Right lobe of liver (tissue), 6 donors: ENCODE measurements around the gene MINDY3. TPM values are rescaled to one million over a fixed set of nuclear protein-coding genes. Genes with fewer than 3 reads are reported as not detected.

ENCODE experiments used
- ATAC-seq, 4 donors: fragments of 200-7000 bp; cut with Tn5 transposase; one replicate each; pipeline ENCODE4 v1.9.1; 2020; ENCODE audit warnings: mild to moderate bottlenecking in 4 of 4, moderate library complexity in 4 of 4
- DNase-seq, 3 donors: peaks; one replicate each; pipeline ENCODE4 v3.0.0-alpha.2; 2020
- H3K27ac ChIP-seq, 3 donors: fragments of 200-600 bp; one replicate each; pipeline ENCODE4 v1.8.0; 2022
- H3K27me3 ChIP-seq, 2 donors: fragments of 200-600 bp; one replicate each; pipeline ENCODE4 v1.8.0; 2022
- H3K36me3 ChIP-seq, 4 donors: fragments of 200-600 bp; sonication (generic) in 1 of 4; one replicate each; pipeline versions ENCODE4 v1.5.1 to v1.8.0; 2017 to 2022; ENCODE audit warnings: control low read depth in 1 of 4
- H3K4me1 ChIP-seq, 4 donors: fragments of 200-600 bp; sonication (generic) in 1 of 4; one replicate each; pipeline versions ENCODE4 v1.5.1 to v1.8.0; 2017 to 2022; ENCODE audit warnings: control low read depth in 1 of 4
- H3K4me3 ChIP-seq, 3 donors: fragments of 200-600 bp; one replicate each; pipeline ENCODE4 v1.8.0; 2022
- H3K9me3 ChIP-seq, 4 donors: fragments of 200-600 bp; sonication (generic) in 1 of 4; one replicate each; pipeline versions ENCODE4 v1.5.1 to v1.8.0; 2017 to 2022; ENCODE audit warnings: control low read depth in 1 of 4
- CTCF ChIP-seq, 4 donors: fragments of 200-600 bp in 3 of 4; fragments of 450-650 bp in 1 of 4; IDR thresholded peaks; one replicate each; pipeline versions ENCODE4 v1.5.1 to v1.8.0; 2016 to 2022; ENCODE audit warnings: antibody characterized with exemption in 4 of 4, mild to moderate bottlenecking in 2 of 4
- POLR2A ChIP-seq: fragments of 450-650 bp; IDR thresholded peaks from one replicate; pipeline ENCODE4 v1.6.1; 2017; ENCODE audit warnings: antibody characterized with exemption, mild to moderate bottlenecking
- WGBS: methylation state at CpG from one replicate; pipeline ENCODE4 v1.1.6; 2018; ENCODE audit warnings: low coverage, low lambda C conversion rate; ENCODE audit not compliant: insufficient coverage; ENCODE audit errors: missing lambda C conversion rate; 5-methylcytosine and 5-hydroxymethylcytosine counted together
- intact Hi-C, 2 donors: fragments of 100-400 bp; cut with DNase I; formaldehyde crosslinking; loops; one replicate each; pipeline versions ENCODE4 v1.11.2 to v1.14.1; 2022
- total RNA-seq, 6 experiments: library from RNA; depleted of rRNA in 2 of 6; stranded (reverse); fragments of >200 nt in 2 of 6; fragmentation: NEBNext Ultra II Directional in 3 of 6; extraction: Animal tissue kit (Norgen Biotek cat#: 25700) in 3 of 6; gene quantifications; one replicate each; pipeline versions ENCODE4 v1.1.0 to v1.2.4, GENCODE V29; 2016 to 2023
- donor health status: DM: no; HTN: yes; CAD: no.
- donor health status: DM: no; HTN: no; CAD: no.
- donor health status: DM: no; HTN: no; CAD: no.
- donor health status: DM: no; HTN: yes; CAD: no.
- donor health status: DM: no; HTN: yes; CAD: no.

The MINDY3 gene
- total RNA-seq, 6 experiments from 2014 or later = 11.6 to 15.5 (median 12.4) TPM

- WGBS = 30% methylated on average over 6 of the region's 8 CpGs
- H3K9me3 ChIP-seq = no peaks in the 10 kb centered on the region
- H3K4me3 ChIP-seq = peak overlapping the region; percentile 88 to 95 (median 94)
- peaks cover 0 to 33% (median 4%) of the 10 kb centered on the region in 4 donors for H3K4me1 ChIP-seq
- intact Hi-C loops = no loop called here
- no peak for ATAC-seq
- H3K27ac ChIP-seq = peak overlapping the region; percentile 34 to 67 (median 47)
- no peak for DNase-seq
- TF ChIP-seq POLR2A (no peak), CTCF (IDR thresholded peaks at IDR 0.05) (no peak)
- peaks cover 0 to 5% of the 10 kb centered on the region in 2 donors for H3K27me3 ChIP-seq
- no peaks in the 10 kb centered on the region for H3K36me3 ChIP-seq
These were observed 440 bp upstream of the MINDY3 start for GRCh38 chr10:15860692-15861201.

- peak overlapping the region in 1 of 3 donors; percentile 47 for H3K27ac ChIP-seq
- H3K4me3 ChIP-seq = peak overlapping the region; percentile 88 to 95 (median 94)
- H3K27me3 ChIP-seq = no peaks in the 10 kb centered on the region
- DNase-seq (no peak), ATAC-seq (peak in 2 of 4 donors; percentile 50 to 51)
- H3K9me3 ChIP-seq = no peaks in the 10 kb centered on the region
- peaks cover 0 to 33% (median 4%) of the 10 kb centered on the region in 4 donors for H3K4me1 ChIP-seq
- intact Hi-C loops = no loop called here
- TF ChIP-seq CTCF (IDR thresholded peaks at IDR 0.05) (no peak), POLR2A (no peak)
- H3K36me3 ChIP-seq = no peaks in the 10 kb centered on the region
- 2% methylated on average over 9 of the region's 10 CpGs for WGBS
These were observed 800 bp downstream of the MINDY3 start for GRCh38 chr10:15859509-15859905.

- Histone ChIP-seq H3K27ac (no peak overlapping the region), H3K36me3 (no peaks in the 10 kb centered on the region), H3K27me3 (no peaks in the 10 kb centered on the region), H3K9me3 (no peaks in the 10 kb centered on the region), H3K4me3 (peak overlapping the region in 2 of 3 donors; percentile 94 to 95), H3K4me1 (peaks cover 0 to 33% (median 4%) of the 10 kb centered on the region in 4 donors)
- intact Hi-C loops = no loop called here
- peak in 1 of 4 donors; percentile 14 for ATAC-seq
- TF ChIP-seq CTCF (IDR thresholded peaks at IDR 0.05) (no peak), POLR2A (no peak)
- DNase-seq = no peak
- 38% methylated on average over 7 of the region's 7 CpGs for WGBS
These were observed 1.4 kb downstream of the MINDY3 start for GRCh38 chr10:15858861-15859281.

GRCh38 chr10:15857107-15857575, 3.2 kb downstream of the MINDY3 start:
- 95% methylated on average over 2 of the region's 2 CpGs for WGBS
- ATAC-seq = no peak

More at GRCh38 chr10:15857107-15857575, 3.2 kb downstream of the MINDY3 start:
- Histone ChIP-seq H3K27me3 (no peaks in the 10 kb centered on the region), H3K27ac (no peak overlapping the region), H3K9me3 (no peaks in the 10 kb centered on the region), H3K4me1 (peaks cover 0 to 38% (median 4%) of the 10 kb centered on the region in 4 donors), H3K36me3 (no peaks in the 10 kb centered on the region), H3K4me3 (no peak overlapping the region)
- intact Hi-C loops = no loop called here
- TF ChIP-seq CTCF (IDR thresholded peaks at IDR 0.05) = no peak
- no peak for TF ChIP-seq POLR2A
- no peak for DNase-seq
